Fibroblast of skin of right biceps (primary cell): ENCODE results near the gene ABL2.
A peak's percentile ranks its signal among the peaks of the same experiment; 100 is the strongest.
"Not testable (repeated sequence)": the region's sequence is repeated elsewhere in the genome, so short reads cannot be mapped to it uniquely, and the experiment has no call there.

Experiments used
- DNase-seq: peaks from one replicate; pipeline ENCODE4 v3.0.0-alpha.2; 2013

The ABL2 gene

DNA sequence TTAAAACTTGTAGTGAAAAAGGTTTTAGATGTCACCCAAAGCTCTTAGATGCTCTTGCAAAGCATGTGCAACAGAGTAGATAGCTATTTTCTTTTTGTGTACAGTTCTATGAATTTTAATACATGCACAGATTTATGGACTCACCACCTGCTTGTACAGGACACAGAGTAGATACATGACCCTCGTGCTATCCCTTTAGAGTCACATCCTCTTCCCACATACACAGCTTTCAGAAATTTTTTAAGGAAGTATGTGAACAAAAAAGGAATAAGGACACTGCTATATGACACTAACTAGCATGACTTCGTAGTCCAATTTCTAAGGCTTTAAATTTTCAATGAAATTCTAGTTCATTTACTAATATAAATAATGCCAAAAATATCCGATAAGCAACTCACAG, 60.9 kb downstream of the ABL2 start:
- no peak for DNase-seq

GRCh38 chr1:179167955-179168354, 61.5 kb downstream of the ABL2 start:
- no peak for DNase-seq

GRCh38 chr1:179167418-179167777, 62.1 kb downstream of the ABL2 start:
- no peak for DNase-seq

GRCh38 chr1:179166663-179167417, 62.6 kb downstream of the ABL2 start:
- DNase-seq: peak; percentile 82

- peak; percentile 93 for DNase-seq
These were observed 65.0 kb downstream of the ABL2 start for GRCh38 chr1:179164494-179164893.

DNA sequence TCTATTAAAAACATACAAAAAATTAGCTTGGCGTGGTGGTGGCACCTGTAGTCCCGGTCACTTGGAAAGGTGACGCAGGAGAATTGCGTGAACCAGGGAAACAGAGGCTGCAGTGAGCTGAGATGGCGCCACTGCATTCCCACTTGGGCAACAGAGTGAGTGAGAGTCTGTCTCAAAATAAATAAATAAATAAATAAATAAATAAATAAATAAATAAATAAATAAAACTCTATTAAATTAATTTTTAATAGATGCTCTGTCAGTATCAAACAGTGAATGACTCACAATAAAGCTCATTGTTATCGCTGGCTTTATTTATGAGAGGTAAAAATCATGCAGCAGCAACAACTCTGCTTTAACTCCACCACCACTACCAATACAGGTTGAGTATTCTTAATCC, 72.8 kb downstream of the ABL2 start:
- DNase-seq: no peak

DNA sequence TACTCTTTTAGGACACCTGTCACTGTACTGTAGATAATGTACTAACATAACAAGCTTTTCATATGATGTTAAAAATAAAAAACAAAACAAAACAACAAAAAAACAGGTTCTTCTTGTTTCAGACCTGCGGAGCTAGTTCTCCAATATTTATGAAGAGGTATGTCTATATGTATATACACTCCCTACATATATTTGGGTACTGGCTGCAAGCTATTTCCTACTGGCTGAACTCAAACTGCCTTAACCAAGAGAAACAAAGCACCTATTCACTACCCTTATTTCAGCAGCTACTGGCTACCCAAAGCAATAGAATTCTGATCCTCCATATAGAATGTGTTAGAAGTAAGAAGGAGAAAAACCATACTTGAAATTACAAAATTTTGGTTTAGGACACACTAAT, 73.5 kb downstream of the ABL2 start:
- no peak for DNase-seq

DNA sequence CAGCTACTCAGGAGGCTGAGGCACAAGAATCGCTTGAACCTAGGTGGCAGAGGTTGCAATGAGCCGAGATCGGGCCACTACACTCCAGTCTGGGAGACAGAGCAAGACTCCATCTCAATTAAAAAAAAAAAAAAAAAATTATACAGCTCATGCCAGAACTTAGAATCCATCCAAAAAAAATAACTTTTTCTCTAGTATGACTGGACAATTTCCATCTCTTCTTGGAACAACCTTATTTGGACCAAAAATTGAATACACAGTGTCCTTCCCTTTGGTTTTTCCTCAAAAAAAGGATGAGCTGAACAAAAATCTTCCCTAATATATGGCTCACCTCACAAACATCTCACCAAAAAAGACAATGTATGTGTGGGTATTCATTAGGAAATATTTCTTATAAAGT, 73.9 kb downstream of the ABL2 start:
- DNase-seq: peak; percentile 14

GRCh38 chr1:179154437-179154836, 75.0 kb downstream of the ABL2 start:
- no peak for DNase-seq

GRCh38 chr1:179153217-179153616, 76.3 kb downstream of the ABL2 start:
- DNase-seq: peak; percentile 60

- DNase-seq: peak; percentile 14
These were observed 77.4 kb downstream of the ABL2 start for GRCh38 chr1:179151908-179152682.

- peak; percentile 68 for DNase-seq
These were observed 82.6 kb downstream of the ABL2 start for GRCh38 chr1:179146911-179147310.

GRCh38 chr1:179146476-179146875, 83.0 kb downstream of the ABL2 start:
- DNase-seq: no peak

DNA sequence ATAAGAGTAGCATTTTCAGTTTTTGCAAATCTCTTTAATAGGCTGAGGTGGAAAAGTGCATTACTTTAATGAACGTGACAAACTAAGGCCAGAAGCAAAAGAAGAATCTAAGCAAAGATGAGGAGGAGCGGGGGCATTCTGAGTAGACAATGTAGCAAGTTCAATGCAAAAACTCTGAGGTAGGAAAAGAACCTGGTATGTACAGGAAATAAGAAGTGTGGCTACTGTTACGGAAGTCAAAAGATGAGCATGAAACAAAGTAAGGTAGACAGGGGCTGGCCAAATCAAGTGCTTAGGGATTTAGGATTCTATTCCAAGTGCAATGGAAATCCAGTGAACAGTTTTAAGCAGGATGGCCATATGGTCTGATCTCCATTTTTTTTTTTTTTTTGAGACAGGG, 84.0 kb downstream of the ABL2 start:
- no peak for DNase-seq

GRCh38 chr1:179144626-179145025, 84.9 kb downstream of the ABL2 start:
- peak; percentile 63 for DNase-seq

GRCh38 chr1:179143322-179143721, 86.2 kb downstream of the ABL2 start:
- peak; percentile 97 for DNase-seq

DNA sequence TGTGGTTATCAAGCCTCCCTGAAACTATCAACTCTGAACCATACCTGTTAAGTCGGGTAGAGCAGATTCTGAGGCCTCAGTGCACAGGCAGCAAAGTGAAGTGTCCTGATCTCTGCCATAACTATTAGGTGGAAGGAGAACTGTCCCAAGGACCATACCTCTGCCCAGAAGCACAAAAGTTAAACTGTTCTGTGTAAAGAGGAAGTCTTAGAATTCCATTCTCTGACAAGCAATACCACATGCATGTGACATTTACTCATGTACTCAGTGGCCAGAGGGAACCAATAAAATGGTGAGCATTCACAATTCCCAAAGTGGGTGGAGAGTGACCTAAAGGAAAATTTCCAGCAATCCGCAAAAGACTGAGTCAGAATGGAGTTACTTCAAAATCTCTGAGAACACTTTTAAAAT, 86.6 kb downstream of the ABL2 start:
- DNase-seq: peak; percentile 98

GRCh38 chr1:179141592-179142251, 87.8 kb downstream of the ABL2 start:
- peak; percentile 83 for DNase-seq

DNA sequence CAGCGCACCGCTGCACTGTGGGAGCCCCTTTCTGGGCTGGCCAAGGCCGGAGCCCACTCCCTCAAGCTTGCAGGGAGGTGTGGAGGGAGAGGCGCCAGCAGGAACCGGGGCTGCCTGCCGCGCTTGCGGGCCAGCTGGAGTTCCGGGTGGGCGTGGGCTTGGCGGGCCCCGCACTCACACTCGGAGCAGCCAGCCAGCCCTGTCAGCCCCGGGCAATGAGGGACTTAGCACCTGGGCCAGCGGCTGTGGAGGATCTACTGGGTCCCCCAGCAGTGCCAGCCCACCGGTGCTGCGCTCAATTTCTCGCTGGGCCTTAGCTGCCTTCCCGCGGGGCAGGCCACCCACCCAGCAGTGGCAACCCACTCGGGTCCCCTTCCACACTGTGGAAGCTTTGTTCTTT, 90.7 kb downstream of the ABL2 start:
- not testable (repeated sequence) for DNase-seq

DNA sequence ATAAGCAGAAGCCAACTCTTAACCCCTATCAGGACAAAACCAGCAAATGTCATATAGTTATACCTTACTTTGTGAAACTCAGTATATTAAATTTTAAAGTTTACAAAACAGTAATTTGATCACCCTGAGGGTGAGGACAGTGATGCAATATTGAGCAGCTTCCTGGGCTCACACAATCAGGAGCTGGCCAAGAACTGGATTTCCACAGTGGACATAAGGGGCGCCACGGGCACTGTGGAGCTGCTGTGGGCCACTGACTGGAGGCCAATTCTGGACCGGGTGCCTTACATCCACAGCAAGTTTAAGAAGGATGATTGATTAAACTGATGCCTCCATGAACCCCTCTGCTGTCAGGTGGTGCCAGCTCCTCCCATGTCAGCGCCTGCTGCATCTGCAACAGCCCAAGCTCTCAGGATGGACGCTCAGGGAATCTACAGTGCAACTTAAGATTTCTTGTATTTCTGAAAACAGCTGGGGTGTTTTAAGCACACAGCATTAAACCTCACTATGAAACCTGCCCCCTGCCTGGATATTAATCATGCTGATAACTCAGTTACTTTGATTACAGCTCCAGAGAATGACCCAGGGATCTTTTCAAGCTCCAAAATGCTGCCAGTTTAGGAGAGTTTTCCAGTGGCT, 91.7 kb downstream of the ABL2 start:
- DNase-seq: no peak

DNA sequence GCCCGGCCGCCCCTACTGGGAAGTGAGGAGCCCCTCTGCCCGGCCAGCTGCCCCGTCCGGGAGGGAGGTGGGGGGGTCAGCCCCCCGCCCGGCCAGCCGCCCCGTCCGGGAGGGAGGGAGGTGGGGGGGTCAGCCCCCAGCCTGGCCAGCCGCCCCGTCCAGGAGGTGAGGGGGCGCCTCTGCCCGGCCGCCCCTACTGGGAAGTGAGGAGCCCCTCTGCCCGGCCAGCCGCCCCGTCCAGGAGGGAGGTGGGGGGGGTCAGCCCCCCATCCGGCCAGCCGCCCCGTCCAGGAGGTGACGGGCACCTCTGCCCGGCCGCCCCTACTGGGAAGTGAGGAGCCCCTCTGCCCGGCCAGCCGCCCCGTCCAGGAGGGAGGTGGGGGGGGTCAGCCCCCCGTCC, 93.8 kb downstream of the ABL2 start:
- not testable (repeated sequence) for DNase-seq

GRCh38 chr1:179135168-179135567, 94.3 kb downstream of the ABL2 start:
- not testable (repeated sequence) for DNase-seq
